HK-2 (cell line): ENCODE measurements around the gene GAREM2.
"Not testable (repeated sequence)": the region's sequence is repeated elsewhere in the genome, so short reads cannot be mapped to it uniquely, and the experiment has no call there.

Source experiments
- DNase-seq: peaks from one replicate; pipeline ENCODE4 v3.0.0-alpha.2; 2018; ENCODE audit not compliant: unreplicated experiment

The GAREM2 gene

DNA sequence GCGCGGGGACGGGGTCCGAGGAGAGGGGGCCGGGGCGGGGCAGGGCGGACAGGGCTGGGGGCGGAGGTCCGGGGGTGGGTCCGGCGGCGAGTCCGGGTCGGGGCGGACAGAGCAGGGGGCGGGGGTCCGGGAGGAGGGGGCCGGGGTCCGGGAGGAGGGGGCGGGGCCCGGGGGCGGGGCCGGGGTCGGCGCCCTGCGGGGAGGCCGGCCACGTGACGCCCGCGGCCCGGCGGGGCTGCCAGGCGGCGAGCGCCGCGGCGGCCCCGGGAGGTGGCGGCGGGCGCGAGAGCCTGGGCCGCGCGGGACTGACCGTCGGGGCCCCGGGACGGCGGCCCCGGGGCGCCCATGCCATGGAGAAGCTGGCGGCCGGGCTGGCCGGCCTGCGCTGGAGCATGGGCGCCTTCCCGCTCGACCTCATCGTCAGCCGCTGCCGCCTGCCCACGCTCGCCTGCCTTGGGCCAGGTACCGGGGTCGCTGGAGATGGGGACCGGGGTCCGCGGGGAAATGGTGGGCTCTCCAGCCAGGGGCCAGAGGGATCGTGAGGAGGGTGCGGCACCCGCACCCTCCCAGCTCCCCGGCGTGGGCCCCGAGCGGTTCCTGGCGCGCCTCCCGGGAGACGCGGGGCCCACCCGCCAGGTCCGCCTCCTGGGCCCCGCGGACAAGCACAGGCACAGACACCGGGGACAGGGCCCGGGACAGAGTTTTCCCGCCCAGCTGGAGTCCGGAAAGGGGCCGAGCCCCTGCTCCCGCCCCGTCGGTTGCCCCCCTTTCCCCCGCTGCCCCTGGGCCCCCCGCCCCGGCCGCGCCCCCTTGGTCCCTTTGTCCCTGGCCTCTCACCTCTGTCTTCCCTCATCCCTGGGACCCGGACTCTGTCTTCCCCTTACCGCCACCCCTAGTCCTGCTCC is at the start of gene GAREM2:
TSS of gene GAREM2 (plus strand) at position 218 of the 905 bp plus-strand sequence. CDS start at position 351, 133 bp downstream.
- no peak for DNase-seq

DNA sequence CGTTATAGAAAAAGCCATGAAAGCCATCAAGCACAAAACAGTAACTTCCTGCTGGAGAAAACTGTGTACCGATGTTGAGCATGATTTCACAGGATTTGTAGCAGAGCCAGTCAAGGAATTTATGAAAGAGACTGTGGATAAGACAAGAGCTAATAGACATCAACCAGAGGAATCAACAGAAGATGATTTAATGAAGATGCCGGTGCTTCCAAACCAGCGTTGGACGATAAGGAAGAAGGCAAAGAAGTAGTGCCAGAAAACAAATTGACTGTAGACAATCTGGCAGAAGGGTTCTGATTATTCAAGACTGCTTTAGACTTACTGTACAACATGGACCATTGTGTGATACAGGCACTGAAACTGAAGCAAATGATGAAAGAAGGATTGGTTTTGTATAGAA is 49.5 kb upstream of the GAREM2 start:
- no peak for DNase-seq

DNA sequence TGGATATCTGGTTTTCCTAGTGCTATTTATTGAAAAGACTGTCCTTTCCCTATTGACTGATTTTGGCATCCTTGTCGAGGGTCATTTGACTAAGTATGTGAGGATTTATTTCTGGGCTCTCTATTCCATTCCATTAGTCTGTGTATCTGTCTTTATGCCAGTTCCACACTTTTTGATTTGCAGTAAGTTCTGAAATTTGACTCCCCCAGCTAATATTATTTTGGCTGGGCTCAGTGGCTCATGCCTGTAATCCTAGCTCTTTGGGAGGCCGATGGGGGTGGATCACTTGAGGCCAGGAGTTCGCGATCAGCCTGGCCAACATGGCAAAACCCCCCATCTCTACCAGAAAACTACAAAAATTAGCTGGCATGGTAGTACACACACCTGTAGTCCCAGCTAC is 46.8 kb upstream of the GAREM2 start:
- DNase-seq = no peak

DNA sequence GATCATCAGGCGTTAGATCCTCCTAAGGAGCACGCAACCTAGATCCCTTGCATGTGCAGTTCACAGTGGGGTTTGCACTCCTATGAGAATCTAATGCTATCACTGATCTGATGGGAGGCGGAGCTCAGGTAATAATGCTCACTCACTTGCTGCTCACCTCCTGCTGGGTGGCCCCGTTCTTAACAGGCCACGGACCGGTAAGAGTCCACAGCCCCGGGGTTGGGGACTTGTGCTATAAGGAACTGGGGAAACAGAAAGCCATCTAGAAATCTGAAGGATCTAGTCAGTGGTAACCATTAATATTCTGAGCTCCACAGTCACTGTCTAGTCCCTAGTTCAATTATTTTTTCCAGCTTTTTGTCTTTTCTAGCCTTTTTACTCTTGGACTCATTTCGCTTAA is 44.7 kb upstream of the GAREM2 start:
- DNase-seq = no peak

DNA sequence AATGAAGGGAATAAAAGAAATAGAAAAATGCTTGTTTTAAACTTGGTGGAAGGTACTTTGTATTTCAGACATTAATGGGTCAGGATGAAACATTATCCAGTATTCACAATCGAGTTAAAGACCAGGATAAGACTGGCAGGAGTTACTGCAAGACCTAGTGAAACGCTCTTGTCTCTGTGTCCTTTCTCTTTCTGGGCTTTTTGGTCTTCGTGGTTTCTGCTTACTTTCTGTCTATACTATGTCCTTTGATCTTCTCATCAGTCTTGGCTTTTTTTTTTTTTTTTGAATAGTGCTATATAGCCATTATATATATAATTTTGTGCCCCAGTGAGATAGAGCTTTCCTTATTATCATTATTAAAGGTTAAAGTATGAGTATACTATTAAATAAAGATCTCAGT is 42.1 kb upstream of the GAREM2 start:
- no peak for DNase-seq

DNA sequence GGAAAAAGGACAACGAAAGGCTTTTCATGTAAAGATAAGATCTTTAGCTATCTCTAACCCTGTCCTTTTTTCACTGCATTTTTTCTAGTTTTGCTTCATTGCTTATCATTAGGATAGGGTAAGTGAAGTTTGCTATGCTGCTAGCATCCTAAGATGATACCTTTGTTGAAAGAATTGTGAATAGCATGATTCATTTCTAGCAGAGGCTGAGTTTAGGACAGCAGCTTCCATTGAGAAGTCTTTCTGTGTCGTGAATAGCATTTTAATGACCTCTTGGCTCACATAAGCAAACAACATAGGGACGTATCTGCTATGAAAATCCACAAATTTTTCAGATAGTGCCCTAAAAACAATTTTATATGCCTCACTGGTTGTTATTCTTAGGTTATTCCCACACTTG is 36.4 kb upstream of the GAREM2 start:
- DNase-seq = no peak

DNA sequence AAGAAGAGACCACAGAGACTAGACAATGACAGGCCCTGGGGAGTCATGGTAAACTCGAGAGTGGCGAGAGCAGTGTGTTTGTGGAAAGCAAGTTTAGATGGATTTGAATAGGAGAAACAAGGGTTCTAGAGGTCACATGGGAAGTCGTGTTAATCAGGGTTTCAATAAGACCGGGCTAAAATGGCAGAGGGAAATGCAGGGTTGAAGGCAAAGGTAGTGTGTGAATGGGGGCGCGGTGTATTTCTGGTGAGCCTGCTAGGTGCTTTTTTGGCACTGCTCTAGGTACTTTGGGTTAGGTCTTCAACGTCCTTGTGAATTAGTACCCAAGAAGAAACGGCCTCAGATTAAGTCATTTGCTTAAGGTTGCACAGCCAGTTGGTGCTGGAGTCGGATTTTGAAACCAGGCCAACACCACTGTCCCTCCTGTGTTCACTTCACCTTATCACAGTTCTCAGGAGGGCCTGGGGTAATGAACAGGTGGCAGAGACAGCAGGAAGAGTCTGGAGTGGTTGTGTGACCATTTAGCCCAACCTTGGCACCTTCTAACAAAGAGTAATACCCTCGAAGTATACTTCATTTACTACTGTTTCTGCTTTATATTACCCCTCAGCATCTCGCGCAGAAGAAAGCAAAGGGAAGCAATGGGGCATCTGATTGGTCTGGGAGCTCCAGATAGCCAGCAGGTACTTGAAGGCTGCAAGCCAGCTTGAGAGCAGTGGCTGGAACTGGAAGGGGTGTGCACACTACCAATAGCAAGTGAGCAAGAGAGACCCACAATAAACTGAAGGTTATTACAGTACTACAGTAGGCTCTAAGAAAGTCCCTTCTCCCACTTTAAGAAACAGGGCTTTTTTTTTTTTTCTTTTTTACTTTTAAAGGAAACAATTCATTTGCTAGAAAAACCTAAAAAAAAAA is 33.4 kb upstream of the GAREM2 start:
- DNase-seq = no peak

DNA sequence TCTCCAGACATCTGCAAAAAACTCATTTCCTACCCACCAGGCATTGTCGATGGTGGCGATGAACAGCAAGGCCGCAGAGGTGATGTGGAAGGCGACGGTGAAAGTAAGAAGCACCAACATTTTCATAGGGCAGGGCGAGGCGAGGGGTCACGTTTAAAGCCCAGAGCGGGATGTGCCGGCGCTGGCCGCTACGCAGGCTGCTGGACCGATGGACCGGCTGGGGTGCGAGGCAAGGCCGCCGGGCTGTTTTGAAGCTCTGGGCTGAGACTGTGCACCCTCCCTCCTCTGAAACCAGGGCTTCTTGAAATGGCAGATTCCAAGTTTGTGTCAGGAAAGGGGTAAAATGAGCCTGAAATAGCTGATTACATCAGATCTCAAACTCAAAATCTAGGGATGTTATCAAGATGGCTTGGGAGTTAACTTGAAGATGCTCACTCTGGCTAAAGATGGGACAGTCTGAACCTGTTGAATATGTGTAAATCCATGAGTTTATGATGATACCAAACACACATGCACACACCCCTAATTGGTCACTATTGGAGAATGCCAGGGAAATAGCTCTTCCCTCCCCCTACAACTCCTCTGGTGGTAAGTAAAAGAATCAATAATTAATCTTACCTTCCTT is 31.6 kb upstream of the GAREM2 start:
- DNase-seq = no peak

DNA sequence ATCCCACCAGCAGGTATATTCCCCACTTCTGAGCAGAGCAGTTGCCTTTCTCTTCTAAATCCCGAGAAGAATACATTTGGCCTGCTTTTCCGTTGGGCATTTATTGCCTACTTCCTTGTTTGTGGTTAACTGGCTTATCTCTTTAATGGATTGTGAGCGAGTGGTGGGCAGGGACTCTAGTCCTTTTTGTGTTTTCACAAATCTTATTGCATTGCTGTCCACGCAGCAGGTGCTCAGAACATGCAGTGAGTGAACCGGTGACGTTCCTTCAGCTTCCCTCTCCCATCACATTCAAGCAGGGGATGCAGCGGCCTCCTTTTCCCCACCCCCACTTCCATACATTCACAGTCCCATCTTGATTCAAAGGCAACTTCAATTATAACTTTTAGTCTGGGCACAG is 28.9 kb upstream of the GAREM2 start:
- DNase-seq = no peak

DNA sequence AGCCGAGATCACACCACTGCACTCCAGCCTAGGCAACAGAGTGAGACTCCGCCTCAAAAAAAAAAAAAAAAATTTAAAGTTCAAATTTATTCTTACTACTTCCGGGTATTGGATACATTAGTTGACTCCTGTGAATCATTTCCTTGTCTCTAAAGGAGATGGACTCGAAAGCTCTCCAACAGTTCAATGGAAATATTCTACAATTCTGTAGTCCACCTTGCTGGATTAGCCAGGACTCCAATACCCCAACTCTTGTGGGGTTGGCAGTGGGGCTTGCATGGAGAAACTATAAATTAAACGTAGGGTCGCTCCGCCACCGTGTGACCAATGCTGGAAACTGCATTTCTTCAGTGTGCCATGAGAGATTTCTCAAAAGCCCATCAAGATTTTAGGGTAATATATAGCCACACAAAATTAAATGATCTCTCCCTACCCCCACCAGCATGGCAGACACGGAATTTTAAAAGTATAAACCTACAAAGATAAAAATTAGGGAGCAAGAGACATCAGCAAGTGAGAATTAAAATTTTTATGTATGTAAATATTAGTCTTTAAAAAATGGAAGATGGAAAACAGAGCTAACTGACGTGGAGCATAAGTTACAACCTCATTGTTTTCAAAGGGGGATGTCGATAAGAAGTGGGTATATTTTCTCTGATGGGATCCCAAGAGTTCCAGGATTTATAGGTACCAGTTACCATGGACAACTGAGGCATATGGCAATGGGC is 27.8 kb upstream of the GAREM2 start:
- peak; percentile 37 for DNase-seq

DNA sequence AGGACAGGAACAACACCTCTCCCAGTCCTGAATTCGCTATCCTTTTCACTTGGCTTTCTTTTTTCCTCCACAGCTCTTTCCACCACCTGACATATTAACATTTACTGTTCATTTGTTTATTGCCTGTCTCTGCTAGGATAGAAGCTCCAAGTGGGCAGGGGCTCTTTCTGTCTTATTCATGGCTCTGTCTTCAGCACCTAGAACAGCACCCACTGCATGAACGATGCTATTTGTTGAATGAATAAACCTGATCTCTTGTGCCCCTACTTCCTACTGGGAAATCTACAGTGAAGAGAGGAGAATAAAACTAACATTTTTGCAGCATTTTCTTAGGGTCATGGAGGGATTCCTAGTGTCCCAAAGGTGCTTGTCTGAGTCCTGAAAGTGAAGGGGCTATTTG is 24.4 kb upstream of the GAREM2 start:
- no peak for DNase-seq

DNA sequence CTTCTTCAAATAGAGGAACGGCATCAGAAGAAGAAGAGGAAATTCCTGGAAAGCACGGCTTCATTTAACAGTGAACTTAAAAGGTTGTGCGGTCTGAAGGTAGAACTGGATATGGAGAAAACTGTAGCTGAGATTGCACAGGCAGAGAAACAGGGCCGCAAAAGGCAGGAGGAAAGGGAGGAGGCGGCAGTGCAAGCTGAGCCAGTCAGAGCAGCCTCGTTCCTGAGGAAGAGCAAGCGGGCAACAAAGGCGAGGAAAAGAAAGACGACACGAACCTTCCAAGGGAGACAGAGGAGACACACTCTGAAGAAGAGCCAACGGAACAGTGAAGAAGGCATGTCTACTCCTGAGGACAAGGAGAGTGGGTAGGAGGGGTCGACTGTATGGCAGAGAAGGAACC is 22.6 kb upstream of the GAREM2 start:
- DNase-seq = no peak

DNA sequence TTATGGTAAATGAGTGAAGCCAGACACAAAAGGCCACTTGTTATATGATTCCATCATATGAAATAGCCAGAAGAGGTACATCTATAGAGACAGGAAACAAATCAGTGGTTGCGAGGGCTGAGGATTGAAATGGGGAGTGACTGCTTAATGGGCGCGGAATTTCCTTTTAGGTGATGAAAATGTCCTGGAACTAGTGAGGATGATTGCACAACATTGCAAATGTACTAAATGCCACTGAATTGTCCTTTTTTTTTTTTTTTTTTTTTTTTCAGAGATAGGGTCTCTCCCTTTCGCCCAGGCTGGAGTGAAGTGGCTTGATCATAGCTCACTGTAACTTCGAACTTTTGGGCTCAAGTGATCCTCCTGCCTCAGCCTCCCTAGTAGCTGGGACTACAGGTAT is 15.3 kb upstream of the GAREM2 start:
- DNase-seq = no peak

DNA sequence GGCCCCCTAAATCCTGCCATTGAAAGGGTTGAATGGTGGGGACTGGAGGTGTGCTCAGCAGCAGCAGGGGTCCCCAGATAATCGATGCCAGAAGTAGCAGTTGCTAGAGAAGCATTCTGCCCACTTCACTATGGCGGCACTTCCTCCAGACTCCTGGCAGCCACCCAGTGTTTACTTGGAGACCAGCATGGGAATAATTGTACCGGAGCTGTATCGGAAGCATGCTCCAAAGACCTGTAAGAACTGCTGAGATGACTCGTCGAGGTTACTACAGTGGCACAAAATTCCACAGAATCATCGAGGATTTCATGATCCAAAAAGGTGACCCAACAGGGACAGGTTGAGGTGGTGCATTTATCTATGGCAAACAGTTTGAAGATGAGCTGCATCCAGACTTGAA is 11.0 kb upstream of the GAREM2 start:
- no peak for DNase-seq

DNA sequence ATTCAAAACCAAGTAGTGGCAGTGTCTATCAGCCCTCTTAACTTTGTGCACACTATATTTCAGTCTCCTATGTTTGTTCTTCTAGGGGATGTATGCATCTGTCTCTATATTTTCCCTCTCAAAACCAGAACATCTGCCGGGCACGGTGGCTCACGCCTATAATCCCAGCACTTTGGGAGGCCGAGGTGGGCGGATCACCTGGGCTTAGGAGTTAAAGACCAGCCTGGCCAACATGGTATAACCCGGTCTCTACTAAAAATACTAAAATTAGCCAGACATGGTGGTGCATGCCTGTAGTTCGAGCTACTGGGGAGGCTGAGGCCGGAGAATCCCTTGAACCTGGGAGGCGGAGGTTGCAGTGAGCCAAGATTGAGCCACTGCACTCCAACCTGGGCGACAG is 9.9 kb upstream of the GAREM2 start:
- no peak for DNase-seq

DNA sequence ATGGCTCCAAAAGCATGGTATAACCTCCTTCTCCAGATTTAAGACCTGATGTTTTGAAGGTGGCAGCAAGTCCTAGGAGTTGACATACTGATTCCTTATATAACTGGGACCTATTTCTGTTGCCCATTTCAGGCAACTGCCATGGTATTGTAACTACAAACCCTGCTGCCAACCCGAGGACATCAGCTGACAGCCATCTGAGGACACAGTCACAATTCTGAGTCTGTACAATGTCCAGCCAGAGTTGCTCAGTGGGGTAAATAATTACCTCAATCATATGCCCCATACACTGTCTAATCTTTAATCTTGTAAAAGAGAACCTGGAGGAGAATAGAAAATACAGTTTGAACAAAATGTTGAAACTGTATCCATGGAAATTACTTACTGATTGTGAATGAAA is 8.7 kb upstream of the GAREM2 start:
- DNase-seq = no peak

DNA sequence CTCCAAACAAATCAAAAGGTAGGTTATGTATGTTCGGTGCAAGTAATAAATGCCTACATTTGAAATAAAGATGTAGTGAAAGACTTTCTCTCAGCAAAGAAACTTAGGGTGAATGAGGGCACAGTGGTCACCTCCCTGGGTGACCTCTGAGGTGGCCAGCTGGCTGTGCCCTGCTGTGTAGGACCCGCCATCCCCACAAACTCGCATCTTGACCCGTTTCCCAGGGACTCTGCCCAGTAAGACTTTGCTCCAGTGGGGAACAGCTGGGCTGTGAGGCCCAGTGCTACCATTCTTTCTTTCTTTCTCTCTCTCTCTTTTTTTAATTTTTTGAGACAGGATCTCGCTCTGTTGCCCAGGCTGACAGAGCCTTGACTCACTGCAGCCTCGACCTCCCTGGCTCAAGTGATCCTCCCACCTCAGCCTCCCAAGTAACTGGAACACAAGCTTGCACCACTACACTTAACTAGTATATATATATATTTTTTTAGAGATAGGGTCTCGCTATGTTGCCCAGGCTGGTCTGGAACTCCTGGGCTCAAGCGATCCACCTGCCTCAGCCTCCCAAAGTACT is 8.2 kb upstream of the GAREM2 start:
- DNase-seq = no peak

DNA sequence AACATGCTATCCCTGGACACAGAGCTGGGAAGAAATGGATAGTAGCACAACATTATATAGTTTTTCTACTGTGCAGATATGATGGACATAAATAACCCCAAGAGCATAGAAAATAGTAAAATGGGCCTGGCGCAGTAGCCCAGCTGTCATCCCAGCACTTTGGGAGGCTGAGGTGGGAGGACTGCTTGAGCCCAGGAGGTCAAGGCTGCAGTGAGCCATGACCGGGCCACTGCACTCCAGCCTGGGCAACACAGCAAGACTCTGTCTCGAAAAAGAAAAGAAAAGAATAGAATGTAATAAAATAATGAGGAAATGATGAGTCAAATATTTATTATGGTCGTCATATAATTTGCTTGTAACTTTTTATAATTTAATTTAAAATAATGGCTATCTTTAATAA is 7.5 kb upstream of the GAREM2 start:
- DNase-seq = no peak

DNA sequence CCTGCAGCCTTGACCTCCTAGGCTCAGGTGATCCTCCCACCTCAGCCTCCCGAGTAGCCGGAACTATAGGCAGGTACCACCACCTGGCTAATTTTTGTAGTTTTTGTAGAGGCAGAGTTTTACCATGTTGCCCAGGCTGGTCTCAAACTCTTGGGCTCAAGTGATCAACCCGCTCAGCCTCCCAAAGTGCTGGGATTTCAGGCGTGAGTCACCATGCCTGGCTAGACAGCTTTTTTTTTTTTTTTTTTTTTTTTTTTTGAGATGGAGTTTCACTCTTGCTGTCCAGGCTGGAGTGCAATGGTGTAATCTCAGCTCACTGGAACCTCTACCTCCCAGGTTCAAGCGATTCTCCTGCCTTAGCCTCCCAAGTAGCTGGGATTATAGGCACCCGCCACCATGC is 6.3 kb upstream of the GAREM2 start:
- not testable (repeated sequence) for DNase-seq

DNA sequence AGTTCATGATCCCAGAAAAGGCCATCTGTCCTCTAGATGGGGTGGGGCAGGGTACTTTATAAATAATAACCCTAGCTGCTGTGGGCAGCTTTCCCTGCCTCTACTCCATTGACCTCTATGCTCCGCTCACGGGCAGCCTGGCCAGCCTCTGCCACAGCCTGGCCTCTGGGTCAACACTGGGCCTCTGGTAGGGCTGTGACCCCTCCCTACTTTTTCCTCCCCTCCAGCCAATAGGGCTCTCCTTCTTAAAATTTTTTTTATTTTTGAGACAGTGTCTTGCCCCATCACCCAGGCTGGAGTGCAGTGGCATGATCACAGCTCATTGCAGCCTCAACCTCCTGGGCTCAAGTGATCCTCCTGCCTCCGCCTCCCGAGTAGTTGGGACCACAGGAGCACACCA is 4.1 kb upstream of the GAREM2 start:
- DNase-seq = no peak

DNA sequence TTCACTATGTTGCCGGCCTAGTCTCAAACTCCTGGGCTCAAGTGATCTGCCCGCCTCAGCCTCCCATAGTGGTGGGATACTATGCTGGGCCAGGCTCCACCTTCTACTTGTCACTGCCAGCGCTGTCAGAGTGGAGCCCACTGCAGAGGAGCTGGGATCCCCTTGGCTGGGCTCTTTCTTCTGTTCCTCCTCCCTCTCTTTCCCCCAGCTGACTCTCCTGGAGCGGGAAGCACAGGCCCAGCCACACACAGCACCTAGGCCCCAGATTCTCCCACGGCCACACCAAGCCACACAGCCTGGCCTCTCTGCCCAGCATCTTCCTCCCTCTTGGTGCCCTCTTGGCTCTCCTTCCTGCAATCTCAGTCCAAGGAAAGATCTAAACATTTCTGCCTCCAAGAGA is 3.7 kb upstream of the GAREM2 start:
- no peak for DNase-seq
